Karpas-422 (cell line): ENCODE measurements around the gene ACP7. TPM values are rescaled to one million over a fixed set of nuclear protein-coding genes. Genes with fewer than 3 reads are reported as not detected.
"Not testable (repeated sequence)": the region's sequence is repeated elsewhere in the genome, so short reads cannot be mapped to it uniquely, and the experiment has no call there.

Experiments used
- DNase-seq: peaks from one replicate; pipeline ENCODE4 v3.0.0-alpha.2; 2015
- H2AFZ ChIP-seq: fragments of 200-600 bp; sonication (generic); 2 replicates; pipeline ENCODE4 v1.6.1; 2014; ENCODE audit warnings: antibody characterized with exemption, low read length, mixed read lengths
- H3K27ac ChIP-seq: fragments of 200-600 bp; sonication (generic); 2 replicates; pipeline ENCODE4 v1.5.1; 2014; ENCODE audit warnings: mild to moderate bottlenecking, low read length, moderate library complexity
- H3K27me3 ChIP-seq: fragments of 200-600 bp; sonication (generic); 2 replicates; pipeline ENCODE4 v1.6.1; 2014; ENCODE audit warnings: low read length, mixed read lengths
- H3K36me3 ChIP-seq: fragments of 200-600 bp; sonication (generic); 2 replicates; pipeline ENCODE4 v1.6.1; 2014; ENCODE audit warnings: low read length, mixed read lengths; ENCODE audit not compliant: insufficient read depth
- H3K4me1 ChIP-seq: fragments of 200-600 bp; sonication (generic); 2 replicates; pipeline ENCODE4 v1.6.1; 2014; ENCODE audit warnings: mild to moderate bottlenecking, low read length, mixed read lengths
- H3K4me2 ChIP-seq: fragments of 200-600 bp; sonication (generic); 2 replicates; pipeline ENCODE4 v1.6.1; 2014; ENCODE audit warnings: low read length, low read depth, mild to moderate bottlenecking; ENCODE audit not compliant: poor library complexity, severe bottlenecking
- H3K4me3 ChIP-seq: fragments of 200-600 bp; sonication (generic); 2 replicates; pipeline ENCODE4 v1.5.1; 2014; ENCODE audit warnings: mild to moderate bottlenecking, antibody characterized with exemption, low read length, mixed read lengths
- H3K79me2 ChIP-seq: fragments of 200-600 bp; sonication (generic); 2 replicates; pipeline ENCODE4 v1.6.1; 2014; ENCODE audit warnings: mild to moderate bottlenecking, low read length, mixed read lengths
- H3K9ac ChIP-seq: fragments of 200-600 bp; sonication (generic); 2 replicates; pipeline ENCODE4 v1.6.0; 2014; ENCODE audit warnings: low read length
- H3K9me2 ChIP-seq: fragments of 200-600 bp; sonication (generic), shearing (Covaris generic); replicated peaks from 2 replicates; pipeline ENCODE4 v1.6.0; 2014; ENCODE audit warnings: mild to moderate bottlenecking, low read length, moderate library complexity; ENCODE audit not compliant: insufficient read depth
- H3K9me3 ChIP-seq: fragments of 300-700, 200-600 bp; sonication (generic); 2 replicates; pipeline ENCODE4 v1.6.1; 2014; ENCODE audit warnings: low read length, mixed read lengths
- H4K20me1 ChIP-seq: fragments of 200-600 bp; sonication (generic); 2 replicates; pipeline ENCODE4 v1.6.1; 2014; ENCODE audit warnings: mild to moderate bottlenecking, antibody characterized with exemption, low read length, low read depth; ENCODE audit not compliant: insufficient read depth
- total RNA-seq: library from RNA; depleted of rRNA; stranded (reverse); fragments of >200 nt; shearing (Covaris generic); gene quantifications from 2 replicates; pipeline ENCODE4 v1.2.3, GENCODE V29; 2014; ENCODE audit warnings: low replicate concordance

Gene ACP7
- total RNA-seq, 1 experiment from 2014 or later = not detected

DNA sequence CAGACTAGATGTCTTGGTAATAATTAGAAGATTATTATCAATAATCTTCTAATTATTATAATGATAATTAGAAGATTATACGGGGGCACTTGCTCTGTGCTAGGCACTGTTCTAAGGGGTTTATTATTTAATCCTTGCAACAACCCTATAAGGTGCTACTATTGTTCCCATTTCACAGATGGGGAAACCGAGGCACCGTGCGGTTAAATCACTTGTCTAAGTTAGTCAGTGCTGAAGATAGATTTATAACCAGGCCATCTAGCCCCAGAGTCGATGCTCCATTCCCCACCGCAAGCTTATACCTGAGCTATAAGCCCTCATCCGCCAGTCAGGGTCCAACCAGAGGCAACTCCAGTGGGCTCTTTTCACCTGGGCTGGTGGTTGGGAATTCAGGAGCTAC is 2.0 kb upstream of the ACP7 start:
- H4K20me1 ChIP-seq = no peaks in the 10 kb centered on the region
- no peak overlapping the region for H3K4me3 ChIP-seq
- H3K9me3 ChIP-seq = no peaks in the 10 kb centered on the region
- H3K4me2 ChIP-seq = no peak overlapping the region
- H3K27me3 ChIP-seq = no peaks in the 10 kb centered on the region
- no peak for DNase-seq
- no peaks in the 10 kb centered on the region for H3K36me3 ChIP-seq
- H3K9ac ChIP-seq = no peak overlapping the region
- no peaks in the 10 kb centered on the region for H3K9me2 ChIP-seq
- H2AFZ ChIP-seq = no peak overlapping the region
- peaks cover 2% of the 10 kb centered on the region; the same call in 1 of the 2 replicates for H3K4me1 ChIP-seq
- no peak overlapping the region for H3K27ac ChIP-seq
- H3K79me2 ChIP-seq = no peaks in the 10 kb centered on the region

DNA sequence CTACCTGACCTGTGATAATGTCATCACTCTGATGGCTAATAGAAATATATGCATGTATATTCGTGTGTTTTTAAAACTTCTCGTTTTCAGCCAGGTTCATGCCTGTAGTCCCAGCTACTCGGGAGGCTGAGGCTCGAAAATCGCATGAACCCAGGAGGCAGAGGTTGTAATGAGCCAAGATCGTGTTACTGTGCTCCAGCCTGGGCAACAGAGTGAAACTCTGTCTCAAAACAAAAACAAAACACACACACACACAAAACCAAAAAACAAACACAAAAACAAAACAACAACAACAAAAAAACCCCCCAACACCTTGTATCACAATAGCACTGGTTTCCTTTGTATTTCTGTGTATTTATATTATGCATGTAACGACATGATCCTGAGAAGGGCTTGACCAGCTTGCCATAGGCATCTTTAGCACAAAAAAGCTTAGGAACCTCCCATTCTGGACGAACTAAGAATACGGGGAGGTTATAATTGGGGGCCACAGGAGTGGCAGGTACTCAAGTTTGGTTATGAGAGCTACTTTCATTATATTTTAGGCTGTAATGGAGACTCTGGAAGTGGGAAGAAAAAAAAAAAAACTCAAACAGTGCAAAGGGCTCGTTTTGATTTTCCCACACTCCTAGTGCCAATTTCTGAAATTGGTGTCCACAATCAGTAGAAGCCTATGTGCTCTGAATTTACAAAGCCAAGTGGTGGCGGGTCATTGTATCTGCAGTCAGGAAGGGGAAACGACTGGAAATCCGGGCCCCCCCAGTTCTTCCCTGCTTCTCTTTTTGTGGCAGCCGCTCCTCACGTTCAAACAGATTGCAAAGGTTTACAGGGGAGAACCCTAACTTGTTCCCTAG is 1.2 kb upstream of the ACP7 start:
- Histone ChIP-seq H3K9ac (no peak overlapping the region), H3K4me3 (no peak overlapping the region), H3K27me3 (no peaks in the 10 kb centered on the region), H3K36me3 (no peaks in the 10 kb centered on the region), H4K20me1 (no peaks in the 10 kb centered on the region), H3K9me2 (no peaks in the 10 kb centered on the region), H3K9me3 (no peaks in the 10 kb centered on the region), H3K4me2 (no peak overlapping the region), H2AFZ (no peak overlapping the region), H3K79me2 (no peaks in the 10 kb centered on the region), H3K4me1 (peaks cover 2% of the 10 kb centered on the region; the same call in 1 of the 2 replicates), H3K27ac (no peak overlapping the region)
- no peak for DNase-seq

DNA sequence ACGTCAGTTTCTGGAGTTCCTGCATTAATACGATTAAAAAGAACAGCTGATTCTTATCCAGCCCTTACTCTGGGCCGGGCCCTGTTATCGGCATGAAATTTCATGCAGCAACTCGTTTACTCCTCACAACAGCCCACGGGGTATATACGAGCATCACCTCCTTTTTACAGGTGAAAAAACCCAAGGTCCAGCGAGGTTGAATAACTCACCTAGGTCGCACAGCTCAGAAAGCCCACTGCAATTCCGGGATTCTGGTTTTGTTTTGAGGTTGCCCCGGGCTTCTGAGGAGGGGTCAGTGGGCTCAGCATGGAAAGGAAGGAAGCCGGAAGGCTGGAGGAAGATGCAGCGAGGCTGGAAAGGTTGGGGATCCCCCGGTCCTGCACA is 577 bp upstream of the ACP7 start:
- no peaks in the 10 kb centered on the region for H3K36me3 ChIP-seq
- H4K20me1 ChIP-seq = no peaks in the 10 kb centered on the region
- no peaks in the 10 kb centered on the region for H3K27me3 ChIP-seq
- no peaks in the 10 kb centered on the region for H3K9me3 ChIP-seq
- H3K79me2 ChIP-seq = no peaks in the 10 kb centered on the region
- H3K9ac ChIP-seq = no peak overlapping the region
- H3K4me2 ChIP-seq = no peak overlapping the region
- no peak for DNase-seq
- no peak overlapping the region for H2AFZ ChIP-seq
- H3K4me3 ChIP-seq = no peak overlapping the region
- H3K9me2 ChIP-seq = no peaks in the 10 kb centered on the region
- H3K4me1 ChIP-seq = peaks cover 2% of the 10 kb centered on the region; the same call in 1 of the 2 replicates
- no peak overlapping the region for H3K27ac ChIP-seq

DNA sequence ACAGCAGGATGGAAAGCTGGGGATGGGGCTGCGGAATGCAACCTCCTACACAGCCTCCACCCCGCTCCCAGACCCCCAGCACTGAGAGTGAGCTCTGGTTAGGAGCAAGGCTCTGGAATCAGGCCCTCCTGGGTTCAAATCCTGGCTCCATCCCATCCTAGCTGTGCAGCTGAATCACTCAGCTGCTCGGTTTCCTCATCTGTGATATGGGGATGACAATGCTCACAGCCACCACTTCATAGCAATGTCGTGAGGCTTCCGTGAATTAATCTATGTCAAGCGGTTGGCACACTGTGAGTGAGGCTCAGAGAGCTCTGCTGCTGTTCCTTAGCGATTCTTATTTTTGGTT is 538 bp downstream of the ACP7 start:
- Histone ChIP-seq H2AFZ (no peak overlapping the region), H3K79me2 (no peaks in the 10 kb centered on the region), H3K27me3 (no peaks in the 10 kb centered on the region), H3K9me2 (no peaks in the 10 kb centered on the region), H3K36me3 (no peaks in the 10 kb centered on the region), H3K27ac (no peak overlapping the region), H3K9me3 (no peaks in the 10 kb centered on the region), H3K4me2 (no peak overlapping the region), H3K9ac (no peak overlapping the region), H3K4me1 (peaks cover 2% of the 10 kb centered on the region; the same call in 1 of the 2 replicates), H4K20me1 (no peaks in the 10 kb centered on the region), H3K4me3 (no peak overlapping the region)
- no peak for DNase-seq

DNA sequence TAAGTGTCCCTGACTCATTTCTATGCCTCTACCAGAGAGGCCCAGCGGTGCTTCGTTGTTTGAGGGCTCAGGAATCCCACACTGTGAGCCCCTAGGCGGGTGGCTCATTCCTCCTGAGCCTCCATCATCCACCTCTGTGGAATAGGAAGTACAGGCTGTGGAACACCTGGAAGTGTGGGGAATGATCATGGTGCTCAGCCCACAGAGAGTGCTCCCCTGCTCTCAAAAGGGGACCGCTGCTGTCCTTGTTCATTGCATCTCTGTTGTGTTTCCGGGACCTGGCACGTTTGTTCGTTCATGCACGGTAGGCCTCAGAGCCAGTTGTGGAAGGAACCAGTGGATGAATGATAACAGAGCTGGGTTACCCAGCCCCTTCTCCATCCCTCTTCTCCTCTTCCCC is 1.2 kb downstream of the ACP7 start:
- H3K36me3 ChIP-seq = no peaks in the 10 kb centered on the region
- no peak overlapping the region for H3K4me3 ChIP-seq
- no peak overlapping the region for H3K27ac ChIP-seq
- H3K4me1 ChIP-seq = peaks cover 1% of the 10 kb centered on the region; the same call in 1 of the 2 replicates
- H3K4me2 ChIP-seq = no peak overlapping the region
- no peaks in the 10 kb centered on the region for H3K27me3 ChIP-seq
- no peak for DNase-seq
- no peak overlapping the region for H3K9ac ChIP-seq
- H3K9me2 ChIP-seq = no peaks in the 10 kb centered on the region
- H4K20me1 ChIP-seq = no peaks in the 10 kb centered on the region
- no peaks in the 10 kb centered on the region for H3K79me2 ChIP-seq
- H2AFZ ChIP-seq = no peak overlapping the region
- H3K9me3 ChIP-seq = no peaks in the 10 kb centered on the region

DNA sequence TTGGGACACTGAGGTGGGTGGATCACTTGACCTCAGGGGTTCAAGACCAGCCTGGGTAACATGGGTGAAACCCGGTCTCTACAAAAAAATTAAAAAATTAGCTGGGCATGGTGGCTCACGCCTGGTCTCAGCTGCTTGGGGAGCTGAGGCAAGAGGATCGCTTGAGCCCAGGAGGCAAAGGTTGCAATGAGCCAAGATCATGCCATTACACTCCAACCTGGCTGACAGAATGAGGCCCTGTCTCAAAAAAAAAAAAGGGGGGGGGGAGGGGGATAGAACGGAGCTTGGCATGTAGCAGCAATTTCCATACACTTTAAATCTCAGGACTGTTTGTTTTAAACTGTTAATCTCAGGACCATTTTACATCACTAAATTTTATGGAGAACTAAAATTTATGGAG is 2.2 kb downstream of the ACP7 start:
- H2AFZ ChIP-seq = no peak overlapping the region
- H3K9ac ChIP-seq = no peak overlapping the region
- H3K9me2 ChIP-seq = no peaks in the 10 kb centered on the region
- H3K79me2 ChIP-seq = no peaks in the 10 kb centered on the region
- H3K36me3 ChIP-seq = no peaks in the 10 kb centered on the region
- H3K4me1 ChIP-seq = no peaks in the 10 kb centered on the region
- H3K9me3 ChIP-seq = no peaks in the 10 kb centered on the region
- H3K4me2 ChIP-seq = no peak overlapping the region
- H3K27me3 ChIP-seq = no peaks in the 10 kb centered on the region
- no peak for DNase-seq
- H3K27ac ChIP-seq = no peak overlapping the region
- H4K20me1 ChIP-seq = no peaks in the 10 kb centered on the region
- H3K4me3 ChIP-seq = no peak overlapping the region

DNA sequence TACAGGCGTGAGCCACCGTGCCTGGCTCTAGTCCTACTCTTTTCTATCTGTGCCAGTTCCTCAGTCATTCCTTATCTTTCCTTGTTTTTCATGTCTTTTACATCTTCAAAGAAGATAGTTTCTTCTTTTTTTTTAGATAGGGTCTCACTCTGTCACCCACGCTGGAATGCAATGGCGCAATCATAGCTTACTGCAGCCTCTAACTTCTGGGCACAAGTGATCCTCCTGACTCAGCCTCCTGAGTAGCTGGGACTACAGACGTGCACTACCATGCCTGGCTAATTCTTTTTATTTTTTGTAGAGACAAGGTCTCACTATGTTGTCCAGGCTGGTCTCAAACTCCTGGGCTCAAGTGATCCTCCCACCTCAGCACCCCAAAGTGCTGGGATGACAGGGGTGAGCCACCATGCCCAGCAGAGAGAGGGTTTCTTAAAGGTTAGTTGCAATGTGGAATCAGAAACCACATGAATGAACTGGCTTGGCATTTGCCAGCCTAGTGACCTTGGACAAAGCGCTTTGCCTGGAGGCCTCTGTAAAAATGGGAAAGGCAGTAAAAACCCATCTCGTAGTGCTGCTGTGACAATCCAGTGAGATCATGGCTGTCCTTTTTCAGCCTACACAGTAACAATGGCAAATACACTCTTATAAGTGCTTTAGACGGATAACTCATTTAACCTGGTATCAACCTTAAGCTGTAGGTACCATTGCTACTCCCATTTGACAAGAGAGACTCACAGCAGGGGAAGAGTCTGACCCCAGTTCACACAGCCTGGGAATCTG is 3.9 kb downstream of the ACP7 start:
- no peak overlapping the region for H3K4me2 ChIP-seq
- H3K27me3 ChIP-seq = no peaks in the 10 kb centered on the region
- H3K9me2 ChIP-seq = no peaks in the 10 kb centered on the region
- no peak overlapping the region for H2AFZ ChIP-seq
- H3K27ac ChIP-seq = no peak overlapping the region
- H3K79me2 ChIP-seq = no peaks in the 10 kb centered on the region
- no peaks in the 10 kb centered on the region for H3K9me3 ChIP-seq
- H3K4me1 ChIP-seq = no peaks in the 10 kb centered on the region
- H4K20me1 ChIP-seq = no peaks in the 10 kb centered on the region
- DNase-seq = no peak
- no peaks in the 10 kb centered on the region for H3K36me3 ChIP-seq
- no peak overlapping the region for H3K4me3 ChIP-seq
- no peak overlapping the region for H3K9ac ChIP-seq

DNA sequence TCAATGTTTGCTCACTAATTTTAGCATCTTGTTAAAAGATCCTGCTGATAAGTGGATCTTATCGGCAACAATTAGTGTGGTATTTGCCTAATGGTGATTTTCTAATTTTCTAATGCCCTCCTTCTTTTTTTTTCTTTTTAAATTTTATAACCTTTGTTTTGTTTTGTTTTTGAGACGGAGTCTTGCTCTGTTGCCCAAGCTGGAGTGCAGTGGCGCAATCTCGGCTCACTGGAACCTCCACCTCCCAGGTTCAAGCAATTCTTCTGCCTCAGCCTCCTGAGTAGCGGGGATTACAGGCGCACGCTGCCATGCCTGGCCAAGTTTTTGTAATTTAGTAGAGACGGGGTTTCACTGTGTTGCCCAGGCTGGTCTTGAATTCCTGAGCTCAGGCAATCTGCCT is 5.8 kb downstream of the ACP7 start:
- not testable (repeated sequence) for H3K9me3 ChIP-seq, H3K4me2 ChIP-seq, H3K9ac ChIP-seq, H3K27me3 ChIP-seq, H3K36me3 ChIP-seq, H3K79me2 ChIP-seq, H3K9me2 ChIP-seq, H3K4me3 ChIP-seq, H3K27ac ChIP-seq, H3K4me1 ChIP-seq, H4K20me1 ChIP-seq, H2AFZ ChIP-seq, DNase-seq
